Measurements from ENCODE around the gene RTF1. TPM values are rescaled to one million over a fixed set of nuclear protein-coding genes. Genes with fewer than 3 reads are reported as not detected.
"Not testable (repeated sequence)": the region's sequence is repeated elsewhere in the genome, so short reads cannot be mapped to it uniquely, and the experiment has no call there.

RTF1 gene
- total RNA-seq, result 10 to 100 TPM; 29.1 to 36.8 TPM
- 10 to 100 TPM; 15.4 to 27.5 TPM for polyA plus RNA-seq
- long read RNA-seq, donor 1, full-length matches to known transcripts, result 2 of 75 reads
- long read RNA-seq, donor 1, partial matches to known transcripts, result 67 of 75 reads
- long read RNA-seq, donor 1, other reads (novel, unspliced or antisense), result 6 of 75 reads
- long read RNA-seq, donor 2, full-length matches to known transcripts, result 10 of 137 reads
- long read RNA-seq, donor 2, partial matches to known transcripts, result 112 of 137 reads
- long read RNA-seq, donor 2, other reads (novel, unspliced or antisense), result 15 of 137 reads

- peak within 1 kb of the TSS in 1 of 2 donors; percentile 66 for H3K27ac ChIP-seq (ENCODE audit: low read depth in 1 of 2, low read length in 2 of 2)
- no peaks in the 10 kb centered on the region for H3K9me3 ChIP-seq (ENCODE audit: control insufficient read depth, low read length)
- intact Hi-C loops (cut with DNase I), result loop anchor here in 1 of 2 donors (5.0 kb wide), 1 partner anchor 75 kb away; the partner anchor contains the start of gene ITPKA
- 0% methylated on average over 46 to 74 of the region's 74 CpGs for WGBS, 2 donors
- no peaks in the 10 kb centered on the region for H3K4me1 ChIP-seq (ENCODE audit: control insufficient read depth in 1 of 2, insufficient read depth in 2 of 2, low read length in 2 of 2)
- peak; percentile 98 for ATAC-seq (ENCODE audit: low FRiP score)
- H3K4me3 ChIP-seq (ENCODE audit: low read length in 2 of 2), result peak within 1 kb of the TSS; percentile 52 to 86
- peak; percentile 96 to 99 for DNase-seq
- H3K27me3 ChIP-seq (ENCODE audit: control insufficient read depth in 1 of 2, insufficient read depth in 2 of 2, low read length in 1 of 2), result no peaks in the 10 kb centered on the region
- no peaks in the 10 kb centered on the region for H3K36me3 ChIP-seq (ENCODE audit: control insufficient read depth in 1 of 2, insufficient read depth in 2 of 2, low read length in 1 of 2)
These were observed at the start of gene RTF1 for GRCh38 chr15:41416742-41417417. Gene RTF1, plus strand, starts transcription at chr15:41417095. Its CDS starts 21 bp downstream, at chr15:41417116.

GRCh38 chr15:41367418-41367817 is 49.5 kb upstream of the RTF1 start:
- intact Hi-C loops (cut with DNase I), result no loop called here

GRCh38 chr15:41377978-41378377 is 38.9 kb upstream of the RTF1 start:
- Histone ChIP-seq H3K4me3 (ENCODE audit: low read length in 2 of 2) (no peak overlapping the region), H3K4me1 (ENCODE audit: control insufficient read depth in 1 of 2, insufficient read depth in 2 of 2, low read length in 2 of 2) (no peaks in the 10 kb centered on the region), H3K27ac (ENCODE audit: low read depth in 1 of 2, low read length in 2 of 2) (no peak overlapping the region), H3K36me3 (ENCODE audit: control insufficient read depth in 1 of 2, insufficient read depth in 2 of 2, low read length in 1 of 2) (no peaks in the 10 kb centered on the region), H3K27me3 (ENCODE audit: control insufficient read depth in 1 of 2, insufficient read depth in 2 of 2, low read length in 1 of 2) (no peaks in the 10 kb centered on the region), H3K9me3 (ENCODE audit: control insufficient read depth, low read length) (no peaks in the 10 kb centered on the region)
- ATAC-seq (ENCODE audit: low FRiP score), result no peak
- DNase-seq, result no peak
- intact Hi-C loops (cut with DNase I), result no loop called here
- WGBS, 2 donors, result 96 to 97% methylated on average over 4 of the region's 4 CpGs

More at GRCh38 chr15:41367418-41367817, 49.5 kb upstream of the RTF1 start:
- H3K27ac ChIP-seq (ENCODE audit: low read depth in 1 of 2, low read length in 2 of 2), result no peak overlapping the region
- ATAC-seq (ENCODE audit: low FRiP score) (no peak), DNase-seq (no peak)
- no peak overlapping the region for H3K4me3 ChIP-seq (ENCODE audit: low read length in 2 of 2)
- H3K27me3 ChIP-seq (ENCODE audit: control insufficient read depth in 1 of 2, insufficient read depth in 2 of 2, low read length in 1 of 2), result no peaks in the 10 kb centered on the region
- H3K9me3 ChIP-seq (ENCODE audit: control insufficient read depth, low read length), result peaks cover 2% of the 10 kb centered on the region
- H3K36me3 ChIP-seq (ENCODE audit: control insufficient read depth in 1 of 2, insufficient read depth in 2 of 2, low read length in 1 of 2), result no peaks in the 10 kb centered on the region
- no peaks in the 10 kb centered on the region for H3K4me1 ChIP-seq (ENCODE audit: control insufficient read depth in 1 of 2, insufficient read depth in 2 of 2, low read length in 2 of 2)
- 75 to 76% methylated on average over 3 of the region's 3 CpGs for WGBS, 2 donors

GRCh38 chr15:41383974-41384749 is 32.7 kb upstream of the RTF1 start:
- H3K36me3 ChIP-seq (ENCODE audit: control insufficient read depth in 1 of 2, insufficient read depth in 2 of 2, low read length in 1 of 2); ATAC-seq (ENCODE audit: low FRiP score); H3K27ac ChIP-seq (ENCODE audit: low read depth in 1 of 2, low read length in 2 of 2); intact Hi-C loops (cut with DNase I); H3K9me3 ChIP-seq (ENCODE audit: control insufficient read depth, low read length); DNase-seq; H3K4me3 ChIP-seq (ENCODE audit: low read length in 2 of 2); H3K27me3 ChIP-seq (ENCODE audit: control insufficient read depth in 1 of 2, insufficient read depth in 2 of 2, low read length in 1 of 2); H3K4me1 ChIP-seq (ENCODE audit: control insufficient read depth in 1 of 2, insufficient read depth in 2 of 2, low read length in 2 of 2): not testable (repeated sequence)
- 97% methylated on average over 9 of the region's 9 CpGs for WGBS, 2 donors

- ATAC-seq (ENCODE audit: low FRiP score) (no peak), DNase-seq (no peak)
- Histone ChIP-seq H3K27ac (ENCODE audit: low read depth in 1 of 2, low read length in 2 of 2) (no peak overlapping the region), H3K4me3 (ENCODE audit: low read length in 2 of 2) (no peak overlapping the region), H3K36me3 (ENCODE audit: control insufficient read depth in 1 of 2, insufficient read depth in 2 of 2, low read length in 1 of 2) (no peaks in the 10 kb centered on the region), H3K9me3 (ENCODE audit: control insufficient read depth, low read length) (no peaks in the 10 kb centered on the region), H3K4me1 (ENCODE audit: control insufficient read depth in 1 of 2, insufficient read depth in 2 of 2, low read length in 2 of 2) (no peaks in the 10 kb centered on the region), H3K27me3 (ENCODE audit: control insufficient read depth in 1 of 2, insufficient read depth in 2 of 2, low read length in 1 of 2) (no peaks in the 10 kb centered on the region)
- intact Hi-C loops (cut with DNase I), result no loop called here
- 91 to 96% methylated on average over 6 of the region's 6 CpGs for WGBS, 2 donors
These were observed 29.2 kb upstream of the RTF1 start for GRCh38 chr15:41387646-41388045.

GRCh38 chr15:41392659-41393058 is 24.2 kb upstream of the RTF1 start:
- Histone ChIP-seq H3K27me3 (ENCODE audit: control insufficient read depth in 1 of 2, insufficient read depth in 2 of 2, low read length in 1 of 2) (no peaks in the 10 kb centered on the region), H3K36me3 (ENCODE audit: control insufficient read depth in 1 of 2, insufficient read depth in 2 of 2, low read length in 1 of 2) (peaks cover 0 to 2% of the 10 kb centered on the region in 2 donors), H3K9me3 (ENCODE audit: control insufficient read depth, low read length) (no peaks in the 10 kb centered on the region), H3K4me3 (ENCODE audit: low read length in 2 of 2) (no peak overlapping the region), H3K27ac (ENCODE audit: low read depth in 1 of 2, low read length in 2 of 2) (no peak overlapping the region), H3K4me1 (ENCODE audit: control insufficient read depth in 1 of 2, insufficient read depth in 2 of 2, low read length in 2 of 2) (no peaks in the 10 kb centered on the region)
- intact Hi-C loops (cut with DNase I), result no loop called here
- WGBS, 2 donors, result 93 to 96% methylated on average over 2 of the region's 2 CpGs
- ATAC-seq (ENCODE audit: low FRiP score), result no peak
- DNase-seq, result no peak

- no peak overlapping the region for H3K4me3 ChIP-seq (ENCODE audit: low read length in 2 of 2)
- no peaks in the 10 kb centered on the region for H3K4me1 ChIP-seq (ENCODE audit: control insufficient read depth in 1 of 2, insufficient read depth in 2 of 2, low read length in 2 of 2)
- H3K27ac ChIP-seq (ENCODE audit: low read depth in 1 of 2, low read length in 2 of 2), result no peak overlapping the region
- peaks cover 0 to 2% of the 10 kb centered on the region in 2 donors for H3K36me3 ChIP-seq (ENCODE audit: control insufficient read depth in 1 of 2, insufficient read depth in 2 of 2, low read length in 1 of 2)
- DNase-seq, result no peak
- WGBS, 2 donors, result 95 to 97% methylated on average over 4 of the region's 4 CpGs
- no peak for ATAC-seq (ENCODE audit: low FRiP score)
- no peaks in the 10 kb centered on the region for H3K9me3 ChIP-seq (ENCODE audit: control insufficient read depth, low read length)
- intact Hi-C loops (cut with DNase I), result no loop called here
- H3K27me3 ChIP-seq (ENCODE audit: control insufficient read depth in 1 of 2, insufficient read depth in 2 of 2, low read length in 1 of 2), result no peaks in the 10 kb centered on the region
These were observed 22.0 kb upstream of the RTF1 start for GRCh38 chr15:41394924-41395323.

- 90 to 93% methylated on average over 3 of the region's 3 CpGs for WGBS, 2 donors
- no peaks in the 10 kb centered on the region for H3K9me3 ChIP-seq (ENCODE audit: control insufficient read depth, low read length)
- intact Hi-C loops (cut with DNase I), result no loop called here
- H3K4me3 ChIP-seq (ENCODE audit: low read length in 2 of 2), result no peak overlapping the region
- no peak overlapping the region for H3K27ac ChIP-seq (ENCODE audit: low read depth in 1 of 2, low read length in 2 of 2)
- no peaks in the 10 kb centered on the region for H3K27me3 ChIP-seq (ENCODE audit: control insufficient read depth in 1 of 2, insufficient read depth in 2 of 2, low read length in 1 of 2)
- ATAC-seq (ENCODE audit: low FRiP score) (no peak), DNase-seq (no peak)
- H3K4me1 ChIP-seq (ENCODE audit: control insufficient read depth in 1 of 2, insufficient read depth in 2 of 2, low read length in 2 of 2), result no peaks in the 10 kb centered on the region
- peaks cover 0 to 2% of the 10 kb centered on the region in 2 donors for H3K36me3 ChIP-seq (ENCODE audit: control insufficient read depth in 1 of 2, insufficient read depth in 2 of 2, low read length in 1 of 2)
These were observed 20.8 kb upstream of the RTF1 start for GRCh38 chr15:41396111-41396510.
